GM20000 (cell line): Measurements from ENCODE around the gene ACOT12.

Experiments
- DNase-seq: peaks from one replicate; pipeline ENCODE4 v3.0.0; 2012; ENCODE audit warnings: low spot score
- CTCF ChIP-seq: IDR thresholded peaks from 2 replicates; pipeline ENCODE4 v1.5.1; 2012; ENCODE audit warnings: mild to moderate bottlenecking, control low read depth; ENCODE audit errors: extremely low read depth, missing control alignments

Gene ACOT12

GRCh38 chr5:81393783-81394718 lies at the start of gene ACOT12:
Gene ACOT12 (minus strand): TSS chr5:81394134. CDS start chr5:81394114, 20 bp downstream.
- DNase-seq: peak; percentile 34
- no peak for TF ChIP-seq CTCF

- no peak for TF ChIP-seq CTCF
- DNase-seq: no peak
Observed at GRCh38 chr5:81435023-81435422, 41.1 kb upstream of the ACOT12 start.

GRCh38 chr5:81429985-81430384 lies 36.1 kb upstream of the ACOT12 start:
- no peak for TF ChIP-seq CTCF
- DNase-seq: no peak

GRCh38 chr5:81429363-81429762 lies 35.4 kb upstream of the ACOT12 start:
- no peak for TF ChIP-seq CTCF
- DNase-seq: no peak

GRCh38 chr5:81428861-81429260 lies 34.9 kb upstream of the ACOT12 start:
- no peak for TF ChIP-seq CTCF
- DNase-seq: no peak

- DNase-seq: no peak
- no peak for TF ChIP-seq CTCF
Observed at GRCh38 chr5:81428446-81428845, 34.5 kb upstream of the ACOT12 start.

- TF ChIP-seq CTCF: no peak
Observed at GRCh38 chr5:81427566-81427965, 33.6 kb upstream of the ACOT12 start.

More at GRCh38 chr5:81427566-81427965, 33.6 kb upstream of the ACOT12 start:
- no peak for DNase-seq
